Spinal cord (tissue), 10 donors: ENCODE data around the gene CD320. TPM values are rescaled to one million over a fixed set of nuclear protein-coding genes. Genes with fewer than 3 reads are reported as not detected.
"Not testable (repeated sequence)": the region's sequence is repeated elsewhere in the genome, so short reads cannot be mapped to it uniquely, and the experiment has no call there.

ENCODE experiments used
- DNase-seq, 6 donors: peaks; one replicate each; pipeline versions ENCODE4 v3.0.0 to v3.0.0-alpha.2; 2013 to 2015; ENCODE audit warnings: low spot score in 6 of 6, low read depth in 4 of 6
- H3K27ac ChIP-seq: one replicate; pipeline ENCODE4 v1.5.1; 2013; ENCODE audit warnings: low read depth, low read length, control low read depth
- H3K27me3 ChIP-seq: one replicate; pipeline ENCODE4 v1.6.1; 2013; ENCODE audit warnings: low read length; ENCODE audit not compliant: control insufficient read depth, insufficient read depth
- H3K36me3 ChIP-seq: one replicate; pipeline ENCODE4 v1.6.1; 2013; ENCODE audit warnings: low read length; ENCODE audit not compliant: control insufficient read depth, insufficient read depth
- H3K4me1 ChIP-seq: one replicate; pipeline ENCODE4 v1.6.1; 2013; ENCODE audit warnings: low read length; ENCODE audit not compliant: control insufficient read depth, insufficient read depth
- H3K4me3 ChIP-seq: one replicate; pipeline ENCODE4 v1.5.1; 2013; ENCODE audit warnings: low read depth, low read length, control low read depth
- H3K9me3 ChIP-seq: one replicate; pipeline ENCODE4 v1.6.1; 2013; ENCODE audit warnings: low read length; ENCODE audit not compliant: control insufficient read depth, insufficient read depth
- WGBS: methylation state at CpG from one replicate; pipeline ENCODE4 v1.1.5; 2013; ENCODE audit warnings: missing lambda C conversion rate; ENCODE audit not compliant: insufficient coverage; 5-methylcytosine and 5-hydroxymethylcytosine counted together
- long read RNA-seq, 4 donors: transcript quantifications; one replicate each; lab custom pipeline, GENCODE V29; 2026
- polyA plus RNA-seq, 2 donors: library from polyadenylated mRNA; unstranded; fragments of 120-200 nt; gene quantifications; one replicate each; pipeline ENCODE4 v1.2.1, GENCODE V29; 2013; ENCODE audit not compliant: insufficient read length in 2 of 2
- total RNA-seq, 2 donors: library from RNA; depleted of rRNA in 1 of 2; stranded (reverse); fragments of 120-200 nt in 1 of 2; fragments of >200 nt in 1 of 2; gene quantifications; one replicate each; pipeline versions ENCODE4 v1.2.3 to v1.2.4, GENCODE V29; 2013 to 2014
- donor health status: healthy.

Gene CD320
- total RNA-seq (10 to 100 TPM; 15.5 to 33.1 TPM), polyA plus RNA-seq (10 to 100 TPM; 68.0 to 69.4 TPM)
- long read RNA-seq, donor 1, transcript CD320-201 (5 exons, 1,250 nt) = major isoform, 37 of 38 reads
- long read RNA-seq, donor 1, partial matches to known transcripts = 0 of 38 reads
- long read RNA-seq, donor 1, other reads (novel, unspliced or antisense) = 0 of 38 reads
- long read RNA-seq, donor 2, transcript CD320-201 (5 exons, 1,250 nt) = major isoform, 19 of 21 reads
- long read RNA-seq, donor 2, partial matches to known transcripts = 0 of 21 reads
- long read RNA-seq, donor 2, other reads (novel, unspliced or antisense) = 0 of 21 reads
- long read RNA-seq, donor 3, transcript CD320-201 (5 exons, 1,250 nt) = major isoform, 17 of 19 reads
- long read RNA-seq, donor 3, partial matches to known transcripts = 0 of 19 reads
- long read RNA-seq, donor 3, other reads (novel, unspliced or antisense) = 0 of 19 reads
- long read RNA-seq, donor 4, transcript CD320-201 (5 exons, 1,250 nt) = major isoform, 25 of 26 reads
- long read RNA-seq, donor 4, partial matches to known transcripts = 0 of 26 reads
- long read RNA-seq, donor 4, other reads (novel, unspliced or antisense) = 0 of 26 reads

- Histone ChIP-seq H3K4me3 (peak within 1 kb of the TSS; percentile 61), H3K27me3 (no peaks in the 10 kb centered on the region), H3K27ac (no peak within 1 kb of the TSS), H3K4me1 (peaks cover 48% of the 10 kb centered on the region), H3K36me3 (peaks cover 74% of the 10 kb centered on the region), H3K9me3 (no peaks in the 10 kb centered on the region)
- peak; percentile 80 to 98 (median 90) for DNase-seq
- 0% methylated on average over 56 of the region's 63 CpGs for WGBS
Observed at GRCh38 chr19:8307965-8308866, at the start of gene CD320. CD320 (minus strand) TSS chr19:8308358; CDS start chr19:8308290, 68 bp downstream.

GRCh38 chr19:8357007-8357521 is 48.9 kb upstream of the CD320 start:
- H3K27me3 ChIP-seq = no peaks in the 10 kb centered on the region
- no peak overlapping the region for H3K4me3 ChIP-seq
- 100% methylated on average over 2 of the region's 4 CpGs for WGBS
- no peaks in the 10 kb centered on the region for H3K9me3 ChIP-seq
- H3K4me1 ChIP-seq = peaks cover 25% of the 10 kb centered on the region
- H3K36me3 ChIP-seq = no peaks in the 10 kb centered on the region
- H3K27ac ChIP-seq = no peak overlapping the region
- DNase-seq = no peak

GRCh38 chr19:8355631-8356402 is 47.7 kb upstream of the CD320 start:
- no peaks in the 10 kb centered on the region for H3K9me3 ChIP-seq
- 91% methylated on average over 6 of the region's 6 CpGs for WGBS
- H3K4me1 ChIP-seq = peaks cover 25% of the 10 kb centered on the region
- no peaks in the 10 kb centered on the region for H3K36me3 ChIP-seq
- no peak overlapping the region for H3K27ac ChIP-seq
- no peak overlapping the region for H3K4me3 ChIP-seq
- no peaks in the 10 kb centered on the region for H3K27me3 ChIP-seq
- DNase-seq = no peak

GRCh38 chr19:8352845-8353244 is 44.7 kb upstream of the CD320 start:
- H3K27ac ChIP-seq, H3K9me3 ChIP-seq, H3K4me3 ChIP-seq: not testable (repeated sequence)

DNA sequence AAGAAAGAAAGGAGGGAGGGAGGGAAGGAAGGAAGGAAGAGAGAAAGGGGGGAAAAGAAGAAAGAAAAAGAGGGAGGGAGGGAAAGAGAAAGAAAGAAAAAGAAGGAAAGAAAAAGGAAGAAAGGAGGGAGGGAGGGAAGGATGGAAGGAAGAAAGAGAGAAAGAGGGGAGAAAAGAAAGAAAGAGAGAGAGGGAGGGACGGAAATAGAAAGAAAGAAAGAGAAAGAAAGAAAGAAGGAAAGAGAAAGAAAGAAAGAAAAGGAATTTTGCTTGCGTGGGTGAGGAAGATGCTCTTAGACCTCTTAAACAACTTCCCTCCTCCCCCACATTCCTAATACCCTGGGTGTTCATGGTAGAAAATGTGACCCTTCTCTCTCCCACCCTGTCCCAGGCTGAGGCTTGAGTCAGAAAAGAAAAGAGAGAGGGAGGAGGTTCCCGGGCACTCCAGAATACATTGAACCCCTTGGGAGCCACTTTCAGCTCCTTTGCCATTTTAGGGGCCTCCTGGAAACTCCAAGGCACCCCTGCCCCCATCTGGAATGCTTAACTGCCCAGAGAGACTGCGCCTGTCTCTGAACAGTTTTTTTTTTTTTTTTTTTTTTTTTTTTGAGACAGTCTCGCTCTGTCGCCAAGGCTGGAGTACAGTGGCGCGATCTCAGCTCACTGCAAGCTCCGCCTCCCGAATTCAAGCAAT is 44.1 kb upstream of the CD320 start:
- Histone ChIP-seq H3K27ac (peak overlapping the region; percentile 65), H3K36me3 (no peaks in the 10 kb centered on the region), H3K4me3 (no peak overlapping the region), H3K4me1 (peaks cover 25% of the 10 kb centered on the region), H3K9me3 (no peaks in the 10 kb centered on the region), H3K27me3 (no peaks in the 10 kb centered on the region)
- DNase-seq = peak in 2 of 6 donors; percentile 36 to 51
- WGBS = 40% methylated on average over 1 of the region's 10 CpGs

More at GRCh38 chr19:8352845-8353244, 44.7 kb upstream of the CD320 start:
- not testable (repeated sequence) for DNase-seq, H3K36me3 ChIP-seq, H3K27me3 ChIP-seq
- H3K4me1 ChIP-seq = peaks cover 25% of the 10 kb centered on the region
- 44% methylated on average over 5 of the region's 5 CpGs for WGBS

DNA sequence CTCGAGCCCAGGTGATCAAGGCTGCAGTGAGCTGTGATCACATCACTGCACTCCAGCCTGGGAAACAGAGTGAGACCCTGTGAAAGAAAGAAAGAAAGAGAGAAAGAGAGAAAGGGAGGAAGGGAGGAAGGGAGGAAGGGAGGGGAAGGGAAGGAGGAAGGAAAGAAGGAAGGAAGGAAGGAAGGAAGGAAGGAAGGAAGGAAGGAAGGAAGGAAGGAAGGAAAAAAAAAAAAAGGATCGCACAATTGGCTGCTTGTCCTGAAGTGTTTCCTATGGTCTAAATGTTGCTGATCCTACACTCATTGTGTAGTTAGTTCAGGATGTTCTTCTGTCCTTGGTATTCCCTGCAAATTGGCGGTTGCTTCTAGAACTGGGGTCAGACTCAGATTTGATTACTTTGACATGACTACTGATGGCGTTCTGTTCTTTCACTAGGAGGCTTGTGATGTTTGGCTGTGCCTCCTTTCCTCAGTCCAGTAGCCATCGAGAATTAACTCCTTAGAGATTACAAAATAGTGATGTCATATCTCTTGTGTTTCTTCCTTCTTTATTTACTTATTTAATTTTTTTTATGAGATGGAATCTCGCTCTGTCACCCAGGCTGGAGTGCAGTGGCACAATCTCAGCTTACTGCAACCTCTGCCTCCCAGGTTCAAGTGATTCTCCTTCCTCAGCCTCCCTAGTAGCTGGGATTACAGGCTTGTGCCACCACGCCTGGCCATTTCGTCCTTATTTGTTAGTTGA is 41.6 kb upstream of the CD320 start:
- not testable (repeated sequence) for H3K36me3 ChIP-seq, H3K4me3 ChIP-seq, H3K27ac ChIP-seq, DNase-seq, H3K9me3 ChIP-seq, H3K27me3 ChIP-seq
- WGBS = 71% methylated on average over 4 of the region's 8 CpGs
- peaks cover 25% of the 10 kb centered on the region for H3K4me1 ChIP-seq

DNA sequence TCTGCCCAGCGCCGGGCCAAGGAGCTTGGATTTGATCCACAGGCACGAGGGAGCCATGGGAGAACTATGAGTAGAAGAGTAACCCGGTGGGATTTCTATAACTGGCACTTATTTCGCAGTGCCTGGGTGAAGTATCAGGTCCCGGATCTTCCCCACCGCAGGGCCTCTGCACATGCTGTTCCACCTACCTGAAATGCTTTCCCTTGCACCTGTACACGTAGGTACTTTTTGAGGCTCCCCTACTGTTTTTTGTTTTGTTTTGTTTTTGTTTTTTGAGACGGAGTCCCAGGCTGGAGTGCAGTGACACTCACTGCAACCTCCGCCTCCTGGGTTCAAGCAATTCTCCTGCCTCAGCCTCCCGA is 35.3 kb upstream of the CD320 start:
- peak overlapping the region; percentile 55 for H3K4me3 ChIP-seq
- no peak for DNase-seq
- no peak overlapping the region for H3K27ac ChIP-seq
- no peaks in the 10 kb centered on the region for H3K36me3 ChIP-seq
- no peaks in the 10 kb centered on the region for H3K9me3 ChIP-seq
- WGBS = 4% methylated on average over 4 of the region's 11 CpGs
- peaks cover 25% of the 10 kb centered on the region for H3K27me3 ChIP-seq
- H3K4me1 ChIP-seq = peaks cover 14% of the 10 kb centered on the region
